HG02870 (cell line): ENCODE results near the gene ARFGEF3.

Experiments used
- ATAC-seq: cut with Tn5 transposase; IDR thresholded peaks from one replicate; pipeline ENCODE4 v1.9.1; 2021; ENCODE audit warnings: mild to moderate bottlenecking, moderate library complexity; ENCODE audit not compliant: unreplicated experiment

ARFGEF3 gene

DNA sequence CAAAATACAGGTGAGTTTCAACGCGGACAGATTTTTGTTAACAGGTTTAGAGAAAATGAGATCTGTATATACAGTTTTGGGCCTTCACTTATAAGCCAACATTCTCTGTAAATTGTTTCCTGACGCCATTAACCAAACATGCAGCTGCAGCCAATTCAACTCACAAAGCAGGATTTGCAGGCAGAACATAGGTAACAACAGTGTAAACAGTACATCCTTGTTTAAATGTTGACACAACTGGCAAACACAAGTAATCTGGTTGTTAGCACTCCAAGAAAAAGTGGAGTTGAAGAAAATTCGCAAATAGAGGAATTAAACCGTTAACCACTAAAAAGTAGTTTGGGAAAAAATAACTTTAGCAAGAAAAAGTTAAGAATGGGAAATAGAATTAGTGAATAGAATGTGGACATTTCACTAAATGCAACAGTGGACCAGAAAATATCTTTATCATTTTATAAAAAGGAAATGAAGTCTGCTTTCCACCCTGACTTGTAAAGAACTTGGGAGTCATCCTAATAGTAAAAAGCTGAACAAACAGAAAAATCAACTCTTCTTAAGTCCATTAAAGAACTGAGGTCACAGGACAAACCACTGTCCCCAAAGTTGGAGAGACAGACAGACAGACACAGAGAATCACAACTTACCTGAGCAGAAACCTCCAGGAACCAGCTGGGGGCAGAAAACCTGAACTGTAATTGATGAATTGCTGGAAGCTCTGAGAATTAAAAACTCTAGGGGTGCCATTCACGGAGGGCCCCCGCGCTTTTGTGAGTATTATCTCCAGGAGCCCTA, 226.0 kb downstream of the ARFGEF3 start:
- no peak for ATAC-seq

DNA sequence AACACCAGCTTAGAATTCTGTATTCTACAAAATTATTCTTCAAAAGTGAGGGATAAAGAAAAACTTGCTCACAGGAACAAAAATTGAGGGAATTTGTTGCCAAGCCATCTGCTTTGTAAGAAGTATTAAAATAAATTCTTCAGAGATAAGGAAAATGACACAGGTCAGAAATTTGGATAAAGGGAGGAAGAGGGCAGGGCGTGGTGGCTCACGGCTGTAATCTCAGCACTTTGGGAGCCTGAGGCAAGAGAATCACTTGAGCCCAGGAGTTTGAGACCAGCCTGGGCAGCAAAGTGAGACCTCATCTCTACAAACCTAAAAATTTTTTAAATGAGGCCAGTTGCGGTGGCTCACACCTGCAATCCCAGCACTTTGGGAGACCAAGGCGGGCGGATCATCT, 227.8 kb downstream of the ARFGEF3 start:
- ATAC-seq, result no peak
